CD4-positive, CD25-positive, alpha-beta regulatory T cell (primary cell): ENCODE measurements around the gene ZBTB7B. TPM values are rescaled to one million over a fixed set of nuclear protein-coding genes. Genes with fewer than 3 reads are reported as not detected.

Experiments
- ATAC-seq, 2 donors: fragments of 150-1000 bp; cut with Tn5 transposase; one replicate each; pipeline ENCODE4 v1.10.0; 2021; ENCODE audit warnings: low read depth in 2 of 2, moderate number of reproducible peaks in 2 of 2, moderate library complexity in 1 of 2
- DNase-seq, 3 donors: peaks; one replicate each; pipeline versions ENCODE4 v3.0.0 to v3.0.0-alpha.2; 2012 to 2022; ENCODE audit warnings: mixed read lengths in 1 of 3
- H3K27ac ChIP-seq: one replicate; pipeline ENCODE4 v1.7.0; 2013; ENCODE audit warnings: mild to moderate bottlenecking, low read length; ENCODE audit not compliant: insufficient read depth, poor library complexity, severe bottlenecking
- H3K27me3 ChIP-seq: one replicate; pipeline ENCODE4 v1.7.0; 2013; ENCODE audit warnings: low read length; ENCODE audit not compliant: control insufficient read depth, insufficient read depth
- H3K36me3 ChIP-seq: one replicate; pipeline ENCODE4 v1.7.0; 2013; ENCODE audit warnings: mild to moderate bottlenecking, low read length, moderate library complexity; ENCODE audit not compliant: control insufficient read depth, insufficient read depth
- H3K4me1 ChIP-seq: 2 replicates; pipeline ENCODE4 v1.7.0; 2013; ENCODE audit warnings: mild to moderate bottlenecking, low read length; ENCODE audit not compliant: insufficient read depth, control insufficient read depth, poor library complexity, severe bottlenecking
- H3K4me3 ChIP-seq: one replicate; pipeline ENCODE4 v1.7.0; 2013; ENCODE audit warnings: low read depth, mild to moderate bottlenecking, low read length, moderate library complexity
- H3K9me3 ChIP-seq, 2 experiments: 1 replicate in 1 of 2; 2 replicates in 1 of 2; pipeline ENCODE4 v1.7.0; 2013; ENCODE audit warnings: low read length in 2 of 2, mild to moderate bottlenecking in 1 of 2, moderate library complexity in 1 of 2; ENCODE audit not compliant: control insufficient read depth in 2 of 2
- H3K27ac Mint-ChIP-seq, 3 donors: one replicate each; pipeline ENCODE4 v1.8.0; 2020 to 2022; ENCODE audit warnings: mild to moderate bottlenecking in 3 of 3, mixed read lengths in 3 of 3, moderate library complexity in 2 of 3
- H3K27me3 Mint-ChIP-seq: one replicate; pipeline ENCODE4 v1.8.0; 2022; ENCODE audit warnings: mild to moderate bottlenecking, mixed read lengths
- H3K36me3 Mint-ChIP-seq: one replicate; pipeline ENCODE4 v1.8.0; 2020; ENCODE audit warnings: mixed read lengths
- H3K4me1 Mint-ChIP-seq, 4 donors: one replicate each; pipeline ENCODE4 v1.8.0; 2020 to 2022; ENCODE audit warnings: mixed read lengths in 4 of 4, mild to moderate bottlenecking in 1 of 4
- H3K4me3 Mint-ChIP-seq, 4 donors: one replicate each; pipeline ENCODE4 v1.8.0; 2020 to 2022; ENCODE audit warnings: mild to moderate bottlenecking in 4 of 4, mixed read lengths in 4 of 4, moderate library complexity in 3 of 4
- H3K9me3 Mint-ChIP-seq, 7 donors: one replicate each; pipeline ENCODE4 v1.8.0; 2020 to 2022; ENCODE audit warnings: mixed read lengths in 7 of 7, mild to moderate bottlenecking in 3 of 7, moderate library complexity in 2 of 7
- polyA plus RNA-seq, 4 donors: library from polyadenylated mRNA; unstranded; fragments of 300-500 nt; fragmentation: Illumina TruSeq; gene quantifications; one replicate each; pipeline ENCODE4 v1.2.3, GENCODE V29; 2021
- total RNA-seq: library from RNA; stranded (reverse); gene quantifications from one replicate; pipeline ENCODE4 v1.2.3, GENCODE V29; 2022

The ZBTB7B gene
- total and polyA plus RNA-seq, 5 donors from 2014 or later, result 3.7 to 68.0 (median 6.2) TPM

- Mint-ChIP-seq H3K4me3 (peak within 1 kb of the TSS; percentile 86 to 94 (median 88)), H3K36me3 (no peaks in the 10 kb centered on the region), H3K27me3 (no peaks in the 10 kb centered on the region), H3K27ac (peak within 1 kb of the TSS; percentile 85 to 90 (median 86)), H3K9me3 (no peaks in the 10 kb centered on the region), H3K4me1 (peaks cover 0 to 28% (median 16%) of the 10 kb centered on the region in 4 donors)
- H3K4me1 ChIP-seq, result peaks cover 25% of the 10 kb centered on the region
- H3K27ac ChIP-seq, result peak within 1 kb of the TSS; percentile 72
- no peaks in the 10 kb centered on the region for H3K27me3 ChIP-seq
- no peaks in the 10 kb centered on the region for H3K9me3 ChIP-seq
- no peaks in the 10 kb centered on the region for H3K36me3 ChIP-seq
- H3K4me3 ChIP-seq, result peak within 1 kb of the TSS; percentile 51
- ATAC-seq, result peak; percentile 75 to 82
- peak; percentile 76 to 78 (median 78) for DNase-seq
Observed at GRCh38 chr1:155050560-155051341, 48.1 kb downstream of the ZBTB7B start, which contains the start of gene ADAM15. TSS of gene ADAM15 (plus strand) at chr1:155051316. CDS start at chr1:155051387, 71 bp downstream.

- H3K27me3 Mint-ChIP-seq, result no peaks in the 10 kb centered on the region
- peaks cover 0 to 28% (median 16%) of the 10 kb centered on the region in 4 donors for H3K4me1 Mint-ChIP-seq
- H3K9me3 ChIP-seq, result no peaks in the 10 kb centered on the region
- no peaks in the 10 kb centered on the region for H3K36me3 Mint-ChIP-seq
- peak in 1 of 2 donors; percentile 5 for ATAC-seq
- no peaks in the 10 kb centered on the region for H3K27me3 ChIP-seq
- H3K27ac Mint-ChIP-seq, result peak overlapping the region in 1 of 3 donors; percentile 62
- peaks cover 4% of the 10 kb centered on the region for H3K36me3 ChIP-seq
- DNase-seq, result no peak
- peak overlapping the region; percentile 61 for H3K27ac ChIP-seq
- peaks cover 25% of the 10 kb centered on the region for H3K4me1 ChIP-seq
- H3K4me3 Mint-ChIP-seq, result peak overlapping the region; percentile 82 to 94 (median 88)
- H3K9me3 Mint-ChIP-seq, result no peaks in the 10 kb centered on the region
- peak overlapping the region; percentile 51 for H3K4me3 ChIP-seq
Observed at GRCh38 chr1:155051342-155051776, 48.8 kb downstream of the ZBTB7B start.

GRCh38 chr1:155051777-155052398 lies 49.3 kb downstream of the ZBTB7B start:
- ATAC-seq, result peak; percentile 23 to 24
- Mint-ChIP-seq H3K27ac (peak overlapping the region in 2 of 3 donors; percentile 62 to 90), H3K4me1 (peaks cover 0 to 28% (median 16%) of the 10 kb centered on the region in 4 donors)

GRCh38 chr1:155052439-155053395 lies 50.1 kb downstream of the ZBTB7B start:
- Mint-ChIP-seq H3K27me3 (no peaks in the 10 kb centered on the region), H3K36me3 (peaks cover 3% of the 10 kb centered on the region), H3K4me3 (peak overlapping the region; percentile 82 to 94 (median 88)), H3K9me3 (no peaks in the 10 kb centered on the region), H3K4me1 (peaks cover 0 to 28% (median 16%) of the 10 kb centered on the region in 4 donors), H3K27ac (peak overlapping the region in 2 of 3 donors; percentile 62 to 90)
- ATAC-seq (no peak), DNase-seq (peak in 1 of 3 donors; percentile 47)
- Histone ChIP-seq H3K4me3 (peak overlapping the region; percentile 51), H3K27ac (peak overlapping the region; percentile 39), H3K4me1 (peaks cover 25% of the 10 kb centered on the region), H3K9me3 (no peaks in the 10 kb centered on the region), H3K36me3 (peaks cover 5% of the 10 kb centered on the region), H3K27me3 (no peaks in the 10 kb centered on the region)

More at GRCh38 chr1:155051777-155052398, 49.3 kb downstream of the ZBTB7B start:
- H3K36me3 Mint-ChIP-seq, result no peaks in the 10 kb centered on the region
- Histone ChIP-seq H3K4me3 (peak overlapping the region; percentile 51), H3K9me3 (no peaks in the 10 kb centered on the region), H3K36me3 (peaks cover 5% of the 10 kb centered on the region), H3K27me3 (no peaks in the 10 kb centered on the region), H3K27ac (no peak overlapping the region), H3K4me1 (peaks cover 25% of the 10 kb centered on the region)
- H3K4me3 Mint-ChIP-seq, result peak overlapping the region; percentile 82 to 94 (median 88)
- no peaks in the 10 kb centered on the region for H3K27me3 Mint-ChIP-seq
- no peaks in the 10 kb centered on the region for H3K9me3 Mint-ChIP-seq
- peak; percentile 34 to 63 (median 36) for DNase-seq

GRCh38 chr1:155053531-155054105 lies 51.0 kb downstream of the ZBTB7B start:
- Mint-ChIP-seq H3K27ac (peak overlapping the region in 1 of 3 donors; percentile 90), H3K27me3 (no peaks in the 10 kb centered on the region), H3K9me3 (no peaks in the 10 kb centered on the region), H3K4me1 (peaks cover 0 to 26% (median 16%) of the 10 kb centered on the region in 4 donors), H3K4me3 (peak overlapping the region; percentile 43 to 88 (median 66)), H3K36me3 (peaks cover 5% of the 10 kb centered on the region)
- DNase-seq, result no peak
- Histone ChIP-seq H3K27ac (peak overlapping the region; percentile 39), H3K36me3 (peaks cover 5% of the 10 kb centered on the region), H3K9me3 (no peaks in the 10 kb centered on the region), H3K4me3 (peak overlapping the region; percentile 44), H3K27me3 (no peaks in the 10 kb centered on the region), H3K4me1 (peaks cover 25% of the 10 kb centered on the region)
- ATAC-seq, result no peak

- H3K4me3 ChIP-seq, result no peak overlapping the region
- H3K36me3 ChIP-seq, result peaks cover 5% of the 10 kb centered on the region
- Mint-ChIP-seq H3K36me3 (peaks cover 5% of the 10 kb centered on the region), H3K4me1 (peaks cover 0 to 23% (median 18%) of the 10 kb centered on the region in 4 donors), H3K27me3 (no peaks in the 10 kb centered on the region), H3K27ac (no peak overlapping the region), H3K9me3 (no peaks in the 10 kb centered on the region), H3K4me3 (no peak overlapping the region)
- H3K4me1 ChIP-seq, result peaks cover 25% of the 10 kb centered on the region
- DNase-seq (no peak), ATAC-seq (no peak)
- H3K9me3 ChIP-seq, result no peaks in the 10 kb centered on the region
- no peak overlapping the region for H3K27ac ChIP-seq
- no peaks in the 10 kb centered on the region for H3K27me3 ChIP-seq
Observed at GRCh38 chr1:155057104-155057503, 54.5 kb downstream of the ZBTB7B start.
